Endothelial cell of umbilical vein (primary cell): ENCODE results near the gene RPGRIP1L. TPM values are rescaled to one million over a fixed set of nuclear protein-coding genes. Genes with fewer than 3 reads are reported as not detected.

Source experiments
- BruUV-seq: library from RNA; stranded (reverse); fragments of 400-500 nt; replicated peaks from 2 replicates; lab custom pipeline; 2021; lab: Mats Ljungman, UMichigan
- CTCF ChIA-PET: fragments of 300-600, 350-600 bp; sonication (Branson Sonifier 250); formaldehyde crosslinking; loops from one replicate; lab custom pipeline; 2021; ENCODE audit warnings: antibody characterized with exemption, inconsistent platforms; lab: Charles Lee
- POLR2A ChIA-PET: fragments of 300-600, 350-600 bp; sonication (Branson Sonifier 250); formaldehyde crosslinking; loops from one replicate; lab custom pipeline; 2021; ENCODE audit warnings: antibody characterized with exemption, inconsistent platforms; lab: Charles Lee
- DNase-seq: peaks from one replicate; pipeline ENCODE4 v3.0.0-alpha.2; 2011; ENCODE audit warnings: low read depth, low spot score
- FAIRE-seq: peaks from 2 replicates; lab custom pipeline; 2011; peaks lifted over from hg19 to GRCh38; lab: Jason Lieb, UNC
- H2AFZ ChIP-seq: 2 replicates; pipeline ENCODE4 v1.6.0; 2012; ENCODE audit warnings: low read depth, low read length, control low read depth, inconsistent platforms
- H3K27ac ChIP-seq: 2 replicates; pipeline ENCODE4 v1.5.1; 2011; ENCODE audit warnings: low read depth, mild to moderate bottlenecking, control low read depth, low read length, moderate library complexity; ENCODE audit not compliant: insufficient read depth
- H3K27me3 ChIP-seq, 2 experiments: 2 replicates each; pipeline versions ENCODE4 v1.6.0 to v1.6.1; 2011; ENCODE audit warnings: low read length in 2 of 2, mixed read lengths in 1 of 2; ENCODE audit not compliant: control insufficient read depth in 2 of 2, insufficient read depth in 2 of 2
- H3K36me3 ChIP-seq, 2 experiments: 2 replicates in 1 of 2; 3 replicates in 1 of 2; pipeline ENCODE4 v1.5.1; 2011; ENCODE audit warnings: low read length in 2 of 2, mild to moderate bottlenecking in 1 of 2, moderate library complexity in 1 of 2; ENCODE audit not compliant: control insufficient read depth in 2 of 2, insufficient read depth in 2 of 2; ENCODE audit errors: extremely low read depth in 1 of 2
- H3K4me1 ChIP-seq: 3 replicates; pipeline ENCODE4 v1.5.1; 2011; ENCODE audit warnings: mild to moderate bottlenecking, low read length; ENCODE audit not compliant: control insufficient read depth, insufficient read depth; ENCODE audit errors: extremely low read depth
- H3K4me2 ChIP-seq: 2 replicates; pipeline ENCODE4 v1.6.1; 2011; ENCODE audit warnings: low read length, control low read depth, mixed read lengths; ENCODE audit not compliant: insufficient read depth
- H3K4me3 ChIP-seq, 3 experiments: fragments of 200-600 bp in 1 of 3; sonication (generic), shearing (Covaris generic) in 1 of 3; replicated peaks in 1 of 3; 2 replicates each; pipeline ENCODE4 v1.5.1; 2011 to 2016; ENCODE audit warnings: control low read depth in 3 of 3, low read length in 3 of 3, mild to moderate bottlenecking in 2 of 3, inconsistent platforms in 1 of 3, low read depth in 1 of 3, moderate library complexity in 1 of 3; ENCODE audit not compliant: insufficient read depth in 1 of 3
- H3K79me2 ChIP-seq: 2 replicates; pipeline ENCODE4 v1.6.0; 2012; ENCODE audit warnings: low read length, inconsistent platforms; ENCODE audit not compliant: control insufficient read depth, insufficient read depth
- H3K9ac ChIP-seq: replicated peaks from 2 replicates; pipeline ENCODE3; 2011; ENCODE audit warnings: low read length, control low read depth; ENCODE audit not compliant: insufficient read depth; ENCODE audit errors: extremely low read depth
- H3K9me1 ChIP-seq: replicated peaks from 3 replicates; pipeline ENCODE4 v1.6.0; 2011; ENCODE audit warnings: mild to moderate bottlenecking, low read length; ENCODE audit not compliant: control insufficient read depth, insufficient read depth; ENCODE audit errors: extremely low read depth
- H3K9me3 ChIP-seq: replicated peaks from 2 replicates; pipeline ENCODE4 v1.5.1; 2012; ENCODE audit warnings: low read length, inconsistent platforms; ENCODE audit not compliant: control insufficient read depth, insufficient read depth
- H4K20me1 ChIP-seq: replicated peaks from 2 replicates; pipeline ENCODE3; 2011; ENCODE audit warnings: mild to moderate bottlenecking, low read length; ENCODE audit not compliant: control insufficient read depth, insufficient read depth; ENCODE audit errors: extremely low read depth
- CTCF ChIP-seq, 2 donors: IDR thresholded peaks; 1 replicate in 1 of 2; 2 replicates in 1 of 2; pipeline ENCODE4 v1.5.1; 2011; ENCODE audit warnings: low read length in 2 of 2, mild to moderate bottlenecking in 2 of 2, moderate library complexity in 2 of 2, control low read depth in 1 of 2, inconsistent platforms in 1 of 2, low read depth in 1 of 2; ENCODE audit not compliant: insufficient read depth in 1 of 2; ENCODE audit errors: extremely low read depth in 1 of 2
- EZH2 ChIP-seq: IDR thresholded peaks from 2 replicates; pipeline ENCODE4 v1.6.1; 2012; ENCODE audit warnings: borderline replicate concordance, low read depth, mild to moderate bottlenecking, moderate library complexity, low read length, inconsistent platforms; ENCODE audit not compliant: severe bottlenecking
- FOS ChIP-seq: IDR thresholded peaks from 2 replicates; pipeline ENCODE4 v1.6.1; 2011; ENCODE audit warnings: mild to moderate bottlenecking, low read length, moderate library complexity, borderline replicate concordance; ENCODE audit not compliant: insufficient read depth
- GATA2 ChIP-seq: IDR thresholded peaks from 2 replicates; pipeline ENCODE4 v1.7.0; 2011; ENCODE audit warnings: low read depth, mild to moderate bottlenecking, moderate library complexity, mixed read lengths, low read length; ENCODE audit not compliant: insufficient read length, insufficient read depth
- JUN ChIP-seq: IDR thresholded peaks from 2 replicates; pipeline ENCODE4 v1.6.1; 2011; ENCODE audit warnings: borderline replicate concordance, low read depth; ENCODE audit not compliant: insufficient read length, insufficient read depth
- MAX ChIP-seq: IDR thresholded peaks from 2 replicates; pipeline ENCODE4 v1.6.1; 2011; ENCODE audit not compliant: insufficient read depth, insufficient read length
- MYC ChIP-seq: IDR thresholded peaks from one replicate; pipeline ENCODE4 v1.6.1; 2011; ENCODE audit warnings: mild to moderate bottlenecking, low read depth, low read length
- POLR2A ChIP-seq: IDR thresholded peaks from 2 replicates; pipeline ENCODE4 v1.6.1; 2012; ENCODE audit warnings: low read depth, mild to moderate bottlenecking, control low read depth, low read length
- POLR2AphosphoS5 ChIP-seq: IDR thresholded peaks from 2 replicates; pipeline ENCODE4 v1.6.1; 2012; ENCODE audit warnings: low read depth, mild to moderate bottlenecking, control low read depth, low read length, moderate library complexity; ENCODE audit not compliant: insufficient read depth
- dilution Hi-C: fragments of 300-500 bp; cut with MboI; formaldehyde crosslinking; loops from one replicate; pipeline ENCODE4 v1.15.0; 2019; ENCODE audit warnings: low sequenced_read_pairs; ENCODE audit not compliant: extremely low pct_ligation_motif_present
- intact Hi-C: fragments of 100-400 bp; cut with micrococcal nuclease; formaldehyde crosslinking; loops from one replicate; pipeline ENCODE4 v1.10.0; 2022
- polyA plus RNA-seq, 4 experiments: library from polyadenylated mRNA; depleted of rRNA in 3 of 4; stranded (reverse) in 3 of 4; unstranded in 1 of 4; fragments of >200 nt; gene quantifications; 2 replicates each; pipeline versions ENCODE4 v1.2.1 to v1.2.3, GENCODE V29; 2011 to 2012; ENCODE audit warnings: missing spikeins in 1 of 4
- total RNA-seq: library from RNA; stranded (reverse); gene quantifications from 2 replicates; pipeline ENCODE4 v1.2.3, GENCODE V29; 2021

The RPGRIP1L gene
- total and polyA plus RNA-seq, 2 donors (not counting 3 experiments of a cell fraction or from before 2014, with no cell fraction given) = 3.2 to 13.2 TPM

- dilution Hi-C loops (no loop called here), intact Hi-C loops (no loop called here)
- Histone ChIP-seq H3K27ac (no peak overlapping the region), H3K27me3 (no peaks in the 10 kb centered on the region), H3K4me3 (no peak overlapping the region), H3K79me2 (peaks cover 19% of the 10 kb centered on the region), H4K20me1 (no peaks in the 10 kb centered on the region), H3K4me1 (peaks cover 11% of the 10 kb centered on the region), H3K9me1 (no peaks in the 10 kb centered on the region), H3K9me3 (no peaks in the 10 kb centered on the region), H3K9ac (no peak overlapping the region), H3K36me3 (no peaks in the 10 kb centered on the region), H3K4me2 (peak overlapping the region; percentile 26), H2AFZ (no peak overlapping the region)
- BruUV-seq = no TSS peak
- ChIA-PET POLR2A (no interaction called here), CTCF (interaction anchor here (1.0 to 2.5 kb wide), 9 partner anchors 9 to 1513 kb away, joined by 3 to 57 read pairs (median 10); partner anchors contain the start of gene FTO)
- FAIRE-seq = no peak
- DNase-seq = no peak
- no peak for TF ChIP-seq FOS
- TF ChIP-seq MYC = no peak
- TF ChIP-seq JUN = no peak
- no peak for TF ChIP-seq POLR2A
- no peak for TF ChIP-seq POLR2AphosphoS5
- no peak for TF ChIP-seq EZH2
- TF ChIP-seq CTCF (IDR thresholded peaks at IDR 0.05; ENCODE audit: extremely low read depth in 1 of 2, insufficient read depth in 1 of 2, low read depth in 1 of 2, low read length in 2 of 2) = no peak
- TF ChIP-seq MAX = no peak
- no peak for TF ChIP-seq GATA2
Observed at GRCh38 chr16:53744449-53744848, 40.8 kb upstream of the RPGRIP1L start.
